H1 (cell line): ENCODE data around the gene CELSR1. TPM values are rescaled to one million over a fixed set of nuclear protein-coding genes. Genes with fewer than 3 reads are reported as not detected.

Experiments
- CHD7 ChIP-seq: fragments of 300-600 bp; sonication (generic); IDR thresholded peaks from 2 replicates; pipeline ENCODE4 v1.7.1; 2012; ENCODE audit warnings: low read length, moderate library complexity, mild to moderate bottlenecking, inconsistent platforms; ENCODE audit not compliant: insufficient replicate concordance
- EZH2 ChIP-seq: fragments of 200-600 bp; sonication (generic); IDR thresholded peaks from 2 replicates; pipeline ENCODE4 v1.7.1; 2012; ENCODE audit warnings: low read depth, mild to moderate bottlenecking, moderate library complexity, low read length, inconsistent platforms; ENCODE audit not compliant: severe bottlenecking
- KDM1A ChIP-seq: fragments of 200-600, 300-600 bp; sonication (generic); IDR thresholded peaks from 2 replicates; pipeline ENCODE4 v1.7.1; 2016; ENCODE audit warnings: mild to moderate bottlenecking, low read length, borderline replicate concordance
- SP4 ChIP-seq: IDR thresholded peaks from 2 replicates; pipeline ENCODE4 v1.6.1; 2012; ENCODE audit warnings: low read length, inconsistent platforms
- TBP ChIP-seq: IDR thresholded peaks from 2 replicates; pipeline ENCODE4 v1.6.1; 2011; ENCODE audit warnings: low read depth, low read length, improper control_type of control experiment
- ZNF274 ChIP-seq: IDR thresholded peaks from 2 replicates; pipeline ENCODE4 v1.7.0; 2012; ENCODE audit warnings: low read length, borderline replicate concordance; ENCODE audit errors: extremely low read depth
- polyA plus RNA-seq, 7 experiments: library from polyadenylated mRNA; depleted of rRNA in 3 of 7; stranded (reverse) in 5 of 7; unstranded in 2 of 7; fragments of >200 nt in 5 of 7; fragments of 200-250 nt in 2 of 7; gene quantifications; 1 replicate in 5 of 7; 2 replicates in 1 of 7; 4 replicates in 1 of 7; pipeline versions ENCODE4 v1.2.1 to v1.2.3, GENCODE V29; 2011 to 2013; ENCODE audit warnings: missing spikeins in 2 of 7, mixed read lengths in 2 of 7
- total RNA-seq: library from RNA; stranded (reverse); fragmentation: NEBNext Ultra II Directional; extraction: Animal tissue kit (Norgen Biotek cat#: 25700); gene quantifications from 2 replicates; pipeline ENCODE4 v1.2.1, GENCODE V29; 2021

The CELSR1 gene
- total and polyA plus RNA-seq, 2 of the 8 experiments (the other 6 are each of a cell fraction or from before 2014, with no cell fraction given): 9.0 to 12.4 TPM

- TF ChIP-seq CHD7 (no peak), TBP (no peak), KDM1A (no peak), SP4 (no peak), ZNF274 (no peak), EZH2 (no peak)
Observed at GRCh38 chr22:46336119-46337078, 201.0 kb downstream of the CELSR1 start (continued).
